Stimulated activated CD4-positive, alpha-beta T cell treated with anti-CD3 and anti-CD28 coated beads, Interleukin-12 subunit alpha, Interleukin-12 subunit beta, amount 100 ng/mL, for 24 hours (primary cell): ENCODE measurements around the gene CNKSR1.
"Not testable (repeated sequence)": the region's sequence is repeated elsewhere in the genome, so short reads cannot be mapped to it uniquely, and the experiment has no call there.

Source experiments
- DNase-seq, 2 experiments: peaks; one replicate each; pipeline ENCODE4 v3.0.0-alpha.2; 2020; ENCODE audit warnings: low read depth in 2 of 2

The CNKSR1 gene

DNA sequence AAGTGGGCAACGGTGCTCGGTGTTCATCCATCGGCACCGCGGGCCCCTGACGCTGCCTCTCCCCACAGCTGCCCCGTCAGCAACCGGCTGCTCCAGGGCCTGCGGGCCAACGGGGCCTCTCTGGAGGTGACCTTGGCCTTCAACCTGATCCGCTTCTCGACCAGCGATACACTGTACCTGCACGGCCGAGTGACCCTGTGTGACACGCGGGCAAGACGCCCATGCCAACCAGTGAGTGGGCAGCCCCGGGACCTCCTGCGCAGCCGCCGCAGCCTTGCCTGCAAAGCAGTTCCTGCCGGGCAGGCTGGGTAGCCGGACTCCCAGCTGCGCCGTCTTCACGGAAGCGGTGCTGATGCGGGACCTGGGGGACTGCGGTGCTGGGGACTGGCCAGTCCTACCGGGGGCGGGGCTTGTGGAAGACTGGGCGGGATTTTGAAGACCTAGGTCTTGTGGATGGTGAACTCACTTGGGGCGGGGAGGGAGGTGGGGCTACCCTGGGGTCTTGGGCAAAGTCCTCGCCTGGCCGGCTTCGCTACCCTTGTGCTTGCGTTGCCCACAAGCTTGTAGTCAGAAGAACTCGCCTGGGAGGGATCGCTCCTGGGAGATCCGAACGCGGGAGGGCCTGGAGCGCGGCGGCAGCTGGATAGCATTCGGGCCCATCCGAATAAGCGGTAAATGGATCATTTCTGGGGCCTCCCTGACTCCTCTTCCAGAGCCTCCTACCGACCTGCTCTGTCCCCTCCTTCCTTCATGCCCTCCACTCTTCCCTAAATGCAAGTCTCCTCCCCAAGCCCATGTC is 47.9 kb downstream of the CNKSR1 start:
- DNase-seq: peak; percentile 2 to 50

DNA sequence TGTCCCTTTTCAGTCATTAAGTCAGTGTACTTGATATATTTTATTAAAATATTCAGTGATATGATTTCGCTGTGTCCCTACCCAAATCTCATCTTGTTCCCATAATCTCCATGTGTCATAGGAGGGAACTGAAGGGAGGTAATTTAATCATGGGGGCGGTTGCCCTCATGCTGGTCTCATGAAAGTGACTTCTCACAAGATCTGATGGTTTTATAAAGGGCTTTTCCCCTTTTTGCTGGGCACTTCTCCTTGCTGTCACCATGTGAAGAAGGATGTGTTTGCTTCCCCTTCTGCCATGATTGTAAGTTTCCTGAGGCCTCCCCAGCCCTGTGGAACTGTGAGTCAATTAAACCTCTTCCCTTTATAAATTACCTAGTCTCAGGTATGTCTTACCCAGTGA is 53.4 kb downstream of the CNKSR1 start:
- not testable (repeated sequence) for DNase-seq

DNA sequence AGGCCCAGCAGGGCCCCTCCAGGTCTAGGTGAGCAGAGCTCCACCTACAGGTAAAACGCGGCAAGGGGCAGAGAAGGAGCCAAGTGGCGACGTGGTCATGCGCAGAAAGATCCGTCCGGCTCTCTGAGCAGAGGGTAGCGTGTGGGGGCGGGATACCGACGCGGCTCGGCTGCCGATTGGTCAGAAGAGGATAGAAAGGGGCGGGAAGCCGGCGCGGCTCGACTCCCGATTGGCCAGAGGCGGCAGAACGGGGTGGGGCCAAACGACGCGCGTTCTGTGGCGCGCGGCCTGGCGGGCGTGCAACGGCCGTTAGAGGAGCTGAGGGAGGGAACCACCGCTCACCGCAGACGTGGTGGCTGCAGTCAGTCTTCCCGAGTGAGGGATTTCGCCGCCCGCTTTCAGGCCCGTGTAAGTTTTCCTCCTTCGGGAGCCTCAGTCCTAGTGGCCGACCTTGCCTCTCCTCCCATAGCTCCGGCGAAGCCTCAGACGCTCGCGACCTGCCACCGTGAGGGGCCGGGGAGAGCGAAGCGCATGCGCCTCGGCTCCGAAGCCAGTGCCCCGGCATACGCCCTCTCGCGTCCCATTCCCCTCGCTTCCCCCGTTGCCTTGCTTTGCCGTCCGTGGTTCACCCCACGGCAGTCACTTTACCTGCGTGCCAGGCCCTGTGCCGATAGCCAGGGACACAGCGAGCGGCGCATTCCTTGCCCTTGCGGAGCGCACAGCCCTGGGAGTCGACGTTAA is 56.8 kb downstream of the CNKSR1 start, which contains the start of gene CEP85:
Gene CEP85 (plus strand): TSS at position 298 of the 741 bp plus-strand sequence. CDS start 5,584 bp downstream, outside the sequence.
- peak; percentile 96 to 98 for DNase-seq

DNA sequence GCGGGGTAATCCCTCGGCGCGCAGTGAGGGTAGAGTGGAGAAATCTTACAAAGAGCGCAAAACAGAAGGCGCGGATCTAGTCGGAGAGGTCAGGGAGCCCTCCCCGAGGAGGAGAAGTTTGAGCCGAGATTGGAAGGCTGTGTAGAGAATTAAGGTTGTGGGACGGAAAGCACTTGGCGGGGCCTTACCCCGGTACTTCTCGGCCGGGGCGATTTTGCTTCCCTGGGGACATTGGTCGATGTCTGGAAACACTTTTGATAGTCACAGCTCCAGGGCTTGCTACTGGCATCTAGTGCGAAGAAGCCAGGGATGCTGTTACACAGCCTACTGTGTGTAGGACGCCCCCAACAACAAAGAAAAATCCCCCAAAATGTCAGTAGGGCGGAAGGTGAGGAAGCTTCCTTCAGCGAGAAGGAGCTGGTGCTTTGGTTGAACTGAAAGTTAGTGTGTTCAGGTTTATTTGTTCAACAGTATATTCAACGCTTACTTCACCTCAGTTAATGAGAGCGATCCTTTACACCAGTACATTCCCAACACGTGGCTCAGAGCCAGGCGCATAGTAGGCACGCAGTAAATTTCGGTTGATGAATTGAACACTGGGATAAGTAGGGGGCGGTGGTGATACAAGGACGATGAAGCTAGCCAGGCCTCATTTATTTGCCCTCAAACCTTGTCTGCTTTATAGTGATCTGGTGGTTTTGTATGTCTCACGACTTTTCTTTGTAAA is 57.5 kb downstream of the CNKSR1 start:
- DNase-seq: peak; percentile 2 to 5

DNA sequence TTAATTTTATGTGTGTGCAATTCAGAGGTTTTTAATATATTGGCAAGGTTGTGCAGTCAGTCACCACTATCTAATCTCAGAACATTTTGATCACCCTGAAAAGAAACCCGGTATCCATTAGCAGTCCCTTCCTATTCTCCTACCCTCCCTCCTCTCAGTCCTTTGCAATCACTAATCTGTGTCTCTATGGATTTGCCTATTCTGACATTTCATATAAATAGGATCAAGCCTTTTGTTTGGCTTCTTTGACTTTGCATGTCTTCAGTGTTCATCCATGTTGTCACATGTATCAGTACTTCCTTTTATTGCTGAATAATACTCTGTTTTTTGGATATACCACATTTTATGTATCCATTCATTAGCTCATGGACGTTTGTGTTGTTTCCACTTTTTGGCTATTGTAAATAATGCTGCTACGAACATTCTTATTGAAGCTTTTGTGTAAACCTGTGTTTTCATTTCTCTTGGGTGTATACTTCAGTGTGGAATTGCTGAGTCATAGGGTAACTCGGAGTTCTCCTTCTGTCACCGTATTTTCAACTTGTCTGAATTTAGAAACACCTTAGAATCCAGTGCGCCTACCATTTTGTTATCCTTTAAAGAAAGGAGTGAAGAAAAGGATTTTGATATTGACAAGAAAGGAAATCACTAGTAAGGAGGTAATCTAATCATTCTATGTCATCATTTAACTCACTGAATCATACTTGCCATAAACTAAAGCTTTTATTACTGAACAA is 60.1 kb downstream of the CNKSR1 start:
- no peak for DNase-seq
